Astrocyte (in vitro differentiated cells and primary cell): Measurements from ENCODE around the gene KIAA1217. TPM values are rescaled to one million over a fixed set of nuclear protein-coding genes. Genes with fewer than 3 reads are reported as not detected.

Experiments used
- DNase-seq: peaks from one replicate; pipeline ENCODE4 v3.0.0-alpha.2; 2010; ENCODE audit warnings: low read depth
- FAIRE-seq: peaks from 2 replicates; lab custom pipeline; 2011; peaks lifted over from hg19 to GRCh38; lab: Jason Lieb, UNC
- H2AFZ ChIP-seq: 2 replicates; pipeline ENCODE4 v1.6.0; 2012; ENCODE audit warnings: low read depth, low read length, inconsistent platforms
- H3K27ac ChIP-seq: 2 replicates; pipeline ENCODE4 v1.5.1; 2011; ENCODE audit warnings: low read depth, low read length, inconsistent platforms
- H3K27me3 ChIP-seq: 2 replicates; pipeline ENCODE4 v1.6.0; 2011; ENCODE audit warnings: low read length, inconsistent platforms; ENCODE audit not compliant: insufficient read depth
- H3K36me3 ChIP-seq: 2 replicates; pipeline ENCODE4 v1.5.1; 2011; ENCODE audit warnings: low read length, inconsistent platforms; ENCODE audit not compliant: insufficient read depth
- H3K4me1 ChIP-seq: 2 replicates; pipeline ENCODE4 v1.5.1; 2011; ENCODE audit warnings: low read length, inconsistent platforms; ENCODE audit not compliant: insufficient read depth
- H3K4me2 ChIP-seq: 2 replicates; pipeline ENCODE4 v1.6.0; 2012; ENCODE audit warnings: low read length, inconsistent platforms
- H3K4me3 ChIP-seq: 2 replicates; pipeline ENCODE4 v1.5.1; 2011; ENCODE audit warnings: low read depth, mild to moderate bottlenecking, low read length, inconsistent platforms; ENCODE audit not compliant: insufficient read depth
- H3K79me2 ChIP-seq: 2 replicates; pipeline ENCODE4 v1.6.0; 2012; ENCODE audit warnings: mild to moderate bottlenecking, low read length, inconsistent platforms; ENCODE audit not compliant: insufficient read depth
- H3K9ac ChIP-seq: 2 replicates; pipeline ENCODE4 v1.6.0; 2012; ENCODE audit warnings: mild to moderate bottlenecking, low read length, inconsistent platforms
- H3K9me3 ChIP-seq: 2 replicates; pipeline ENCODE4 v1.5.1; 2012; ENCODE audit warnings: low read depth, mild to moderate bottlenecking, low read length, inconsistent platforms; ENCODE audit not compliant: insufficient read depth
- H4K20me1 ChIP-seq: 2 replicates; pipeline ENCODE4 v1.6.0; 2012; ENCODE audit warnings: low read length, inconsistent platforms; ENCODE audit not compliant: insufficient read depth
- H3K27ac Mint-ChIP-seq: one replicate; pipeline ENCODE4 v1.8.0; 2021; ENCODE audit warnings: mild to moderate bottlenecking, mixed read lengths; ENCODE audit not compliant: unreplicated experiment
- H3K27me3 Mint-ChIP-seq: one replicate; pipeline ENCODE4 v1.8.0; 2021; ENCODE audit warnings: low read depth, mixed read lengths; ENCODE audit not compliant: unreplicated experiment
- H3K36me3 Mint-ChIP-seq: one replicate; pipeline ENCODE4 v1.8.0; 2021; ENCODE audit warnings: low read depth, mixed read lengths; ENCODE audit not compliant: unreplicated experiment
- H3K4me1 Mint-ChIP-seq: one replicate; pipeline ENCODE4 v1.8.0; 2021; ENCODE audit warnings: low read depth, mixed read lengths; ENCODE audit not compliant: unreplicated experiment
- H3K4me3 Mint-ChIP-seq: one replicate; pipeline ENCODE4 v1.8.0; 2021; ENCODE audit warnings: mild to moderate bottlenecking, moderate library complexity, mixed read lengths; ENCODE audit not compliant: unreplicated experiment
- H3K9me3 Mint-ChIP-seq: one replicate; pipeline ENCODE4 v1.8.0; 2021; ENCODE audit warnings: mild to moderate bottlenecking, mixed read lengths; ENCODE audit not compliant: unreplicated experiment
- CTCF ChIP-seq: IDR thresholded peaks from 2 replicates; pipeline ENCODE4 v1.5.1; 2011; ENCODE audit warnings: low read depth, mild to moderate bottlenecking, inconsistent platforms, low read length, moderate library complexity; ENCODE audit not compliant: insufficient read depth
- EZH2 ChIP-seq: IDR thresholded peaks from 2 replicates; pipeline ENCODE4 v1.6.1; 2012; ENCODE audit warnings: mild to moderate bottlenecking, low read length, inconsistent platforms; ENCODE audit not compliant: insufficient read depth
- total RNA-seq: library from RNA; stranded (reverse); gene quantifications from 2 replicates; pipeline ENCODE4 v1.2.1, GENCODE V29; 2021

KIAA1217 gene
- total RNA-seq, 1 donor from 2014 or later = 31.8 TPM

DNA sequence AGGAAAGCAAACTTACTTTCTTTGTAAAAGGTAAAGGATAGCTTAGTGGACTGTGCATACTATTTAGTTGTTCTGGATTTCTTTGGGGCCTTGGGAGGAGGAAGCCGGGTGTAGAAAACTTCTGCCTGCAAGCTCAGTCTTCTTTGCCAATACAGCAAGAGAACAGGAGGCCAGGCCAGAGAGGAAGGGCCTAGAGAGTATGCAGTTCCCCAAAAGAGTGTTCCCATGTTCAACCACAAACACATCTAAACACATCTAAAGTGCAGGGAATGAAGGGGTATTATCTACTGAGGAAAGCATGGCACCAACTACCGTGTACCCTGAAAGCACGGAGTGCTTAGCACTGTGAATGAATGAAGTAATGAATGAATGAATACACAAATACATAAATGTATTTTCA lies 11.0 kb downstream of the KIAA1217 start:
- H3K4me3 ChIP-seq = no peak overlapping the region
- no peak overlapping the region for H3K27ac ChIP-seq
- DNase-seq (no peak), FAIRE-seq (no peak)
- H3K79me2 ChIP-seq = peaks cover 5% of the 10 kb centered on the region
- H3K4me1 ChIP-seq = no peaks in the 10 kb centered on the region
- no peaks in the 10 kb centered on the region for H3K27me3 ChIP-seq
- no peaks in the 10 kb centered on the region for H3K4me1 Mint-ChIP-seq
- H3K9ac ChIP-seq = no peak overlapping the region
- H3K27me3 Mint-ChIP-seq = no peaks in the 10 kb centered on the region
- no peaks in the 10 kb centered on the region for H3K9me3 Mint-ChIP-seq
- no peaks in the 10 kb centered on the region for H3K36me3 ChIP-seq
- no peaks in the 10 kb centered on the region for H3K9me3 ChIP-seq
- H3K4me2 ChIP-seq = no peak overlapping the region
- no peak for TF ChIP-seq EZH2
- TF ChIP-seq CTCF = no peak
- no peak overlapping the region for H3K4me3 Mint-ChIP-seq
- H4K20me1 ChIP-seq = peaks cover 6% of the 10 kb centered on the region
- H3K36me3 Mint-ChIP-seq = peaks cover 7% of the 10 kb centered on the region
- no peak overlapping the region for H2AFZ ChIP-seq
- H3K27ac Mint-ChIP-seq = no peak overlapping the region

DNA sequence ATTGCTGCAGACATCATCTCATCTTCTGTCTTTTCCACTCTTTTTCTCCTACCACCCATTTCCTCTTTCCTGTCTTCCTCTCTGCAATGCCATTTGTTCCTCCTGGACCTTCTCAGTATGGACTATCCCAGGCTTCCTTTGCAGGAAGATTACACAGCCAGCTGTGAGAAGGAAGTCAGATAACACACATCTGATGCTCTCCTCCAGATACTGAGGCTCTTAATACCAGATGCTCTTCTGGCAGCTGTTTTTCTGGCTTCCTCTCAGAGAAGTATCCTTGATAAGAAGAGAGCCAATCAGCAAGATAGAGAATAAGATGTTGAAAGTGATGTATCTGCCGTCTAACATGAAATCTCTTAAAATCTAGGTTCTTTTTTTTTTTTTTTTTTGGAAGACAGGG lies 14.4 kb downstream of the KIAA1217 start:
- Mint-ChIP-seq H3K4me3 (no peak overlapping the region), H3K27me3 (no peaks in the 10 kb centered on the region), H3K27ac (no peak overlapping the region), H3K36me3 (peaks cover 7% of the 10 kb centered on the region), H3K9me3 (no peaks in the 10 kb centered on the region), H3K4me1 (no peaks in the 10 kb centered on the region)
- H3K27ac ChIP-seq = no peak overlapping the region
- no peak overlapping the region for H3K9ac ChIP-seq
- no peak overlapping the region for H3K4me2 ChIP-seq
- H3K9me3 ChIP-seq = no peaks in the 10 kb centered on the region
- no peak overlapping the region for H3K4me3 ChIP-seq
- TF ChIP-seq CTCF (no peak), EZH2 (no peak)
- H4K20me1 ChIP-seq = no peaks in the 10 kb centered on the region
- H3K36me3 ChIP-seq = no peaks in the 10 kb centered on the region
- H2AFZ ChIP-seq = no peak overlapping the region
- H3K4me1 ChIP-seq = no peaks in the 10 kb centered on the region
- FAIRE-seq (no peak), DNase-seq (no peak)
- H3K27me3 ChIP-seq = no peaks in the 10 kb centered on the region
- no peaks in the 10 kb centered on the region for H3K79me2 ChIP-seq

GRCh38 chr10:24223953-24224352 lies 15.0 kb downstream of the KIAA1217 start:
- Histone ChIP-seq H4K20me1 (no peaks in the 10 kb centered on the region), H3K4me1 (no peaks in the 10 kb centered on the region), H3K4me2 (no peak overlapping the region), H3K9ac (no peak overlapping the region), H3K36me3 (no peaks in the 10 kb centered on the region), H2AFZ (no peak overlapping the region), H3K27ac (no peak overlapping the region), H3K27me3 (no peaks in the 10 kb centered on the region), H3K79me2 (no peaks in the 10 kb centered on the region), H3K9me3 (no peaks in the 10 kb centered on the region), H3K4me3 (no peak overlapping the region)
- no peak for FAIRE-seq
- Mint-ChIP-seq H3K27ac (no peak overlapping the region), H3K4me3 (no peak overlapping the region), H3K9me3 (no peaks in the 10 kb centered on the region), H3K4me1 (no peaks in the 10 kb centered on the region), H3K27me3 (no peaks in the 10 kb centered on the region), H3K36me3 (peaks cover 7% of the 10 kb centered on the region)
- TF ChIP-seq CTCF (no peak), EZH2 (no peak)
- no peak for DNase-seq
